PC-3 (cell line): ENCODE results near the gene CNTN4. TPM values are rescaled to one million over a fixed set of nuclear protein-coding genes. Genes with fewer than 3 reads are reported as not detected.

Experiments used
- ATAC-seq: fragments of 200-7000 bp; cut with Tn5 transposase; 2 replicates; pipeline ENCODE4 v1.9.1; 2020; ENCODE audit warnings: mild to moderate bottlenecking, moderate library complexity
- BruUV-seq: library from RNA; stranded (reverse); fragments of 400-500 nt; replicated peaks from 2 replicates; lab custom pipeline; 2021; lab: Mats Ljungman, UMichigan
- CTCF ChIA-PET: fragments of 300-600 bp; sonication (Branson Sonifier 250); formaldehyde crosslinking; loops from one replicate; lab custom pipeline; 2022; ENCODE audit warnings: antibody characterized with exemption; lab: Charles Lee
- POLR2A ChIA-PET: fragments of 300-600 bp; sonication (Branson Sonifier 250); formaldehyde crosslinking; loops from one replicate; lab custom pipeline; 2022; ENCODE audit warnings: antibody characterized with exemption; ENCODE audit not compliant: unreplicated experiment; lab: Charles Lee
- DNase-seq: peaks from one replicate; pipeline ENCODE4 v3.0.0-alpha.2; 2015
- H2AFZ ChIP-seq: fragments of 300-600 bp; sonication (generic); 2 replicates; pipeline ENCODE4 v1.6.0; 2016; ENCODE audit warnings: antibody characterized with exemption, low read length
- H3F3A ChIP-seq: fragments of 300-600 bp; sonication (generic); one replicate; pipeline ENCODE4 v1.6.0; 2017; ENCODE audit warnings: antibody characterized with exemption, low read length, control low read depth, mild to moderate bottlenecking; ENCODE audit not compliant: unreplicated experiment
- H3K27ac ChIP-seq: fragments of 300-600 bp; sonication (generic); 2 replicates; pipeline ENCODE4 v1.5.1; 2016; ENCODE audit warnings: mild to moderate bottlenecking, low read length
- H3K27me3 ChIP-seq: fragments of 300-600 bp; sonication (generic); 2 replicates; pipeline ENCODE4 v1.6.1; 2016; ENCODE audit warnings: low read length, mixed read lengths
- H3K36me3 ChIP-seq: fragments of 300-600 bp; sonication (generic); 2 replicates; pipeline ENCODE4 v1.6.1; 2016; ENCODE audit warnings: low read depth, mixed run types, low read length, mixed read lengths
- H3K4me1 ChIP-seq: fragments of 300-600 bp; sonication (generic); 2 replicates; pipeline ENCODE4 v1.5.1; 2016; ENCODE audit warnings: low read length; ENCODE audit not compliant: insufficient read depth
- H3K4me2 ChIP-seq: fragments of 300-600 bp; sonication (generic); 2 replicates; pipeline ENCODE4 v1.6.0; 2016; ENCODE audit warnings: low read length
- H3K4me3 ChIP-seq: fragments of 300-600 bp; sonication (generic); 2 replicates; pipeline ENCODE4 v1.5.1; 2016; ENCODE audit warnings: mild to moderate bottlenecking, low read length, mixed read lengths
- H3K79me2 ChIP-seq: fragments of 300-600 bp; sonication (generic); 2 replicates; pipeline ENCODE4 v1.6.1; 2017; ENCODE audit warnings: low read length, mixed read lengths
- H3K9ac ChIP-seq: fragments of 300-600 bp; sonication (generic); 2 replicates; pipeline ENCODE4 v1.6.0; 2016; ENCODE audit warnings: mild to moderate bottlenecking, low read length
- H3K9me2 ChIP-seq: fragments of 300-600 bp; sonication (generic); replicated peaks from 2 replicates; pipeline ENCODE4 v1.6.1; 2016; ENCODE audit warnings: mixed run types, low read length, mixed read lengths
- H3K9me3 ChIP-seq: fragments of 300-600 bp; sonication (generic); 2 replicates; pipeline ENCODE4 v1.6.1; 2016; ENCODE audit warnings: low read length, mixed read lengths
- H4K20me1 ChIP-seq: fragments of 300-600 bp; sonication (generic); 2 replicates; pipeline ENCODE4 v1.6.1; 2016; ENCODE audit warnings: low read length, mixed read lengths
- CTCF ChIP-seq: fragments of 300-600 bp; sonication (generic); conservative IDR thresholded peaks from 2 replicates; pipeline ENCODE4 v1.5.1; 2017; ENCODE audit warnings: antibody characterized with exemption, low read depth, mild to moderate bottlenecking, low read length
- EZH2 ChIP-seq: fragments of 300-600 bp; sonication (generic); IDR thresholded peaks from one replicate; pipeline ENCODE4 v1.6.1; 2017; ENCODE audit warnings: antibody characterized with exemption, mild to moderate bottlenecking, low read length; ENCODE audit not compliant: unreplicated experiment
- EZH2phosphoT487 ChIP-seq: fragments of 300-600 bp; sonication (generic); IDR thresholded peaks from 2 replicates; pipeline ENCODE4 v1.6.1; 2018; ENCODE audit warnings: mild to moderate bottlenecking, antibody characterized with exemption, low read length, borderline replicate concordance
- intact Hi-C: fragments of 100-400 bp; cut with micrococcal nuclease; formaldehyde crosslinking; loops from 2 replicates; pipeline ENCODE4 v1.9.0; 2023
- total RNA-seq: library from RNA; depleted of rRNA; stranded (reverse); fragments of >200 nt; gene quantifications from 2 replicates; pipeline ENCODE4 v1.2.3, GENCODE V29; 2014

The CNTN4 gene
- total RNA-seq, 1 experiment from 2014 or later: not detected

DNA sequence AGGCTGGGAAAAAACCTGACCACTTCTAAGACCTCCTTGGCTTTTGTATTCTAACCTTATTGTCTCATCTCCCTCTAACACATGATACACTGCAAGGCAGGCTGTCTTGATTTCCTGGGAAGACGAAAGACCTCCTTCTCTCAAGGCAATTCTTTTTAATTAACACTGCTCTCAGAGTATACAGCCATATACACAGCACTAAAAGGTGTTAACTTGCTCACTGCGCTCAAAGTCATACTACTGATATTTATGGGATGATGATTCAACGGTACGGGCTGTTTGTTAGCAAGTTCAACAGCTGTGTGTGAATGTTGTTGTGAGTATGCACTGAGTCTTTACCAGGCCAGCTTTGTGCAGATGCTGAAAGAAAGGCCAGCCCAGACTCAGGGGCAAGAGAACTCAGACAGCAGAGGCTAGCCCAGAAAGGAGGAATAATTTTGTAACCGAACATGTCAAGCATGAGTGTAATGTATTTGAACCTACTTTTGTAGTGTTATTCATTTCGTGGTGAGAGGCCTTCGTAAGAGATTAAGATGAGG, 781.6 kb downstream of the CNTN4 start:
- no TSS peak for BruUV-seq
- H3K9ac ChIP-seq: no peak overlapping the region
- ChIA-PET CTCF (no interaction called here), POLR2A (no interaction called here)
- no peak for DNase-seq
- no peak overlapping the region for H2AFZ ChIP-seq
- H3K4me2 ChIP-seq: no peak overlapping the region
- no peaks in the 10 kb centered on the region for H3K36me3 ChIP-seq
- no peaks in the 10 kb centered on the region for H4K20me1 ChIP-seq
- H3K4me1 ChIP-seq: no peaks in the 10 kb centered on the region
- H3K4me3 ChIP-seq: no peak overlapping the region
- no peaks in the 10 kb centered on the region for H3K27me3 ChIP-seq
- H3K9me3 ChIP-seq: peaks cover 21% of the 10 kb centered on the region
- no peaks in the 10 kb centered on the region for H3F3A ChIP-seq
- no peak overlapping the region for H3K27ac ChIP-seq
- no peaks in the 10 kb centered on the region for H3K79me2 ChIP-seq
- intact Hi-C loops: no loop called here
- H3K9me2 ChIP-seq: no peaks in the 10 kb centered on the region
- ATAC-seq: no peak
- TF ChIP-seq CTCF (no peak), EZH2 (no peak), EZH2phosphoT487 (no peak)

DNA sequence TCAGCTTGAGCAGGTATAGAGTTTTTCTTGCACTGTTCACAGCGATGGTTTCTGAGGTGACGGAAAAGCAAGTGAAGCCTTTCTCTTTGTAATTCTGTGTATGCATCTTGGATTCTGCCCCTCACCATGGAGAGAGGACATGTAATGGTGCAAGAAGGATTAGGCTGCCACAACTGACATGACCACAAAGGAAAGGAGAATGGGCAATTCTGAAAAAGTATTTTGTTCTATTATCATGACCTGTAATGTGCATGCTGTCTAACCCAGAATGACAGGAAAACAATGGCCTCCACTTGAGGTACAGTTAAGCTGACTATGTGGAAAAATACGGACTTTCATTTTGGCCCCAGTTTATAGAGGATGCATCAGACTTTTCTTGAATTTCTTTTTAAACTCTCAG, 784.6 kb downstream of the CNTN4 start:
- H4K20me1 ChIP-seq: no peaks in the 10 kb centered on the region
- H3K79me2 ChIP-seq: no peaks in the 10 kb centered on the region
- peaks cover 21% of the 10 kb centered on the region for H3K9me3 ChIP-seq
- DNase-seq: no peak
- no peaks in the 10 kb centered on the region for H3K9me2 ChIP-seq
- CTCF ChIA-PET: no interaction called here
- no peak for ATAC-seq
- no peak overlapping the region for H3K4me3 ChIP-seq
- no peak overlapping the region for H2AFZ ChIP-seq
- POLR2A ChIA-PET: no interaction called here
- H3K36me3 ChIP-seq: no peaks in the 10 kb centered on the region
- TF ChIP-seq EZH2: no peak
- no peak for TF ChIP-seq CTCF
- no peak for TF ChIP-seq EZH2phosphoT487
- intact Hi-C loops: no loop called here
- no TSS peak for BruUV-seq
- H3K4me1 ChIP-seq: no peaks in the 10 kb centered on the region
- H3K9ac ChIP-seq: no peak overlapping the region
- no peak overlapping the region for H3K27ac ChIP-seq
- no peak overlapping the region for H3K4me2 ChIP-seq
- no peaks in the 10 kb centered on the region for H3F3A ChIP-seq
- no peaks in the 10 kb centered on the region for H3K27me3 ChIP-seq

DNA sequence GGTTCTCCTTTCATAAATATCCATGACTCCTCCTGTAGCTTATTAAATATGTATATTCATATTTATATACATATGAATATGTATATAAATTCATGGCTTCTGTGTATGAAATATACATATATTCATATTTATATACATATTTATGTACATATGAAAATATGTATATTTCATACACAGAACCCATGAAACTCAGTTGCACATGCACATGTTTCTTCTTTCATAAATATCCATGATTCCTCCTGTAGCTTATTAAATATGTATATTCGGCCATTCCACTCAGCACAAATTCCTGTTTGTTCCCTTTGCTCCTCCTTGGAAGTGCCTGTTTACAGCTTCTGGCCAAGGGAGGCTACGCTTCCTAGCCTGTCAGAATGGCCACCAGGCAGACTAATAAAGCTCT, 789.9 kb downstream of the CNTN4 start:
- DNase-seq (no peak), ATAC-seq (no peak)
- H3F3A ChIP-seq: no peaks in the 10 kb centered on the region
- no peak overlapping the region for H3K9ac ChIP-seq
- no peaks in the 10 kb centered on the region for H3K36me3 ChIP-seq
- H3K4me1 ChIP-seq: no peaks in the 10 kb centered on the region
- CTCF ChIA-PET: no interaction called here
- TF ChIP-seq EZH2: no peak
- no peak for TF ChIP-seq EZH2phosphoT487
- no peak for TF ChIP-seq CTCF
- H3K4me3 ChIP-seq: no peak overlapping the region
- intact Hi-C loops: no loop called here
- no TSS peak for BruUV-seq
- POLR2A ChIA-PET: no interaction called here
- H2AFZ ChIP-seq: no peak overlapping the region
- no peaks in the 10 kb centered on the region for H4K20me1 ChIP-seq
- no peaks in the 10 kb centered on the region for H3K79me2 ChIP-seq
- no peaks in the 10 kb centered on the region for H3K27me3 ChIP-seq
- H3K9me2 ChIP-seq: no peaks in the 10 kb centered on the region
- H3K9me3 ChIP-seq: peaks cover 19% of the 10 kb centered on the region
- no peak overlapping the region for H3K27ac ChIP-seq
- H3K4me2 ChIP-seq: no peak overlapping the region
